UCSD-AML1 (cell line): ENCODE data around the gene HHATL.
"Not testable (repeated sequence)": the region's sequence is repeated elsewhere in the genome, so short reads cannot be mapped to it uniquely, and the experiment has no call there.

ENCODE experiments used
- DNase-seq: peaks from one replicate; lab custom pipeline; 2025; ENCODE audit not compliant: unreplicated experiment; lab: John Stamatoyannopoulos, UW

HHATL gene

GRCh38 chr3:42734263-42734860 is 31.8 kb upstream of the HHATL start:
- DNase-seq = no peak

- DNase-seq = no peak
These were observed 31.1 kb upstream of the HHATL start for GRCh38 chr3:42733501-42734262.

- no peak for DNase-seq
These were observed 30.3 kb upstream of the HHATL start for GRCh38 chr3:42732829-42733459.

GRCh38 chr3:42732196-42732828 is 29.7 kb upstream of the HHATL start:
- no peak for DNase-seq

GRCh38 chr3:42731476-42732195 is 29.0 kb upstream of the HHATL start:
- DNase-seq = no peak

GRCh38 chr3:42730706-42731420 is 28.3 kb upstream of the HHATL start:
- DNase-seq = no peak

- no peak for DNase-seq
These were observed 27.7 kb upstream of the HHATL start for GRCh38 chr3:42730294-42730693.

GRCh38 chr3:42729404-42730145 is 27.0 kb upstream of the HHATL start:
- no peak for DNase-seq

- DNase-seq = no peak
These were observed 26.2 kb upstream of the HHATL start for GRCh38 chr3:42728668-42729364.

- DNase-seq = no peak
These were observed 25.5 kb upstream of the HHATL start for GRCh38 chr3:42728056-42728455.

- no peak for DNase-seq
These were observed 22.9 kb upstream of the HHATL start for GRCh38 chr3:42725454-42725853.

- DNase-seq = no peak
These were observed 20.6 kb upstream of the HHATL start for GRCh38 chr3:42723219-42723618.

- not testable (repeated sequence) for DNase-seq
These were observed 19.8 kb upstream of the HHATL start for GRCh38 chr3:42722442-42722841.

- DNase-seq = no peak
These were observed 19.1 kb upstream of the HHATL start for GRCh38 chr3:42721690-42722089.

GRCh38 chr3:42720126-42720525 is 17.5 kb upstream of the HHATL start:
- DNase-seq = no peak

GRCh38 chr3:42719002-42719401 is 16.4 kb upstream of the HHATL start:
- no peak for DNase-seq

GRCh38 chr3:42718338-42718737 is 15.7 kb upstream of the HHATL start:
- no peak for DNase-seq

GRCh38 chr3:42717306-42717705 is 14.7 kb upstream of the HHATL start:
- DNase-seq = no peak

GRCh38 chr3:42714171-42714852 is 11.7 kb upstream of the HHATL start:
- no peak for DNase-seq
